Spleen (tissue), 11 donors: ENCODE results near the gene MARCHF7. TPM values are rescaled to one million over a fixed set of nuclear protein-coding genes. Genes with fewer than 3 reads are reported as not detected.
A peak's percentile ranks its signal among the peaks of the same experiment; 100 is the strongest.

Experiments
- DNase-seq: peaks from one replicate; pipeline ENCODE4 v3.0.0-alpha.2; 2020
- H3K27ac ChIP-seq, 8 donors: fragments of 200-600 bp; sonication (generic) in 7 of 8; 1 replicate in 4 of 8; 2 replicates in 4 of 8; pipeline versions ENCODE4 v1.5.0 to v1.8.0; 2016 to 2021; ENCODE audit warnings: inconsistent platforms in 4 of 8, mild to moderate bottlenecking in 4 of 8, moderate library complexity in 1 of 8
- H3K27me3 ChIP-seq, 7 donors: fragments of 200-600 bp; sonication (generic) in 6 of 7; replicated peaks in 1 of 7; 1 replicate in 4 of 7; 2 replicates in 3 of 7; pipeline versions ENCODE4 v1.5.0 to v1.8.0; 2016 to 2021; ENCODE audit warnings: inconsistent platforms in 3 of 7, mild to moderate bottlenecking in 1 of 7
- H3K36me3 ChIP-seq, 6 donors: fragments of 200-600 bp; sonication (generic) in 5 of 6; 1 replicate in 4 of 6; 2 replicates in 2 of 6; pipeline versions ENCODE4 v1.5.0 to v1.8.0; 2016 to 2021; ENCODE audit warnings: inconsistent platforms in 2 of 6
- H3K4me1 ChIP-seq, 6 donors: fragments of 200-600 bp; sonication (generic) in 5 of 6; 1 replicate in 3 of 6; 2 replicates in 3 of 6; pipeline versions ENCODE4 v1.5.0 to v1.8.0; 2016 to 2021; ENCODE audit warnings: inconsistent platforms in 3 of 6
- H3K4me3 ChIP-seq, 8 donors: fragments of 200-600 bp; sonication (generic) in 7 of 8; 1 replicate in 4 of 8; 2 replicates in 4 of 8; pipeline versions ENCODE4 v1.5.0 to v1.8.0; 2016 to 2021; ENCODE audit warnings: inconsistent platforms in 4 of 8, mild to moderate bottlenecking in 4 of 8, moderate library complexity in 2 of 8
- H3K9me3 ChIP-seq, 8 donors: fragments of 200-600 bp; sonication (generic) in 7 of 8; 1 replicate in 4 of 8; 2 replicates in 4 of 8; pipeline versions ENCODE4 v1.5.0 to v1.8.0; 2016 to 2021; ENCODE audit warnings: inconsistent platforms in 4 of 8
- CTCF ChIP-seq, 11 experiments: fragments of 200-600 bp in 7 of 11; fragments of 450-650 bp in 4 of 11; sonication (generic) in 4 of 11; IDR thresholded peaks in 8 of 11; conservative IDR thresholded peaks in 3 of 11; 1 replicate in 7 of 11; 2 replicates in 4 of 11; pipeline versions ENCODE4 v1.4.0 to v1.8.0; 2016 to 2021; ENCODE audit warnings: antibody characterized with exemption in 11 of 11, inconsistent platforms in 4 of 11, mild to moderate bottlenecking in 1 of 11
- POLR2A ChIP-seq, 3 donors: fragments of 450-650 bp; IDR thresholded peaks; one replicate each; pipeline ENCODE4 v1.5.1; 2017; ENCODE audit warnings: antibody characterized with exemption in 3 of 3, mild to moderate bottlenecking in 1 of 3
- POLR2AphosphoS5 ChIP-seq, 3 donors: sonication (generic); formaldehyde crosslinking; IDR thresholded peaks; one replicate each; pipeline ENCODE4 v1.5.1; 2017; ENCODE audit warnings: antibody characterized with exemption in 3 of 3
- WGBS, 5 donors: extraction: QIAGEN DNeasy Blood & Tissue Kit in 3 of 5; methylation state at CpG; one replicate each; pipeline versions ENCODE4 v1.1.5 to v1.1.7; 2013 to 2018; 5-methylcytosine and 5-hydroxymethylcytosine counted together
- intact Hi-C: fragments of 100-400 bp; cut with DNase I; formaldehyde crosslinking; loops from one replicate; pipeline ENCODE4 v1.15.0; 2023; ENCODE audit warnings: low total_unique reads
- polyA plus RNA-seq, 3 donors: library from polyadenylated mRNA; stranded (reverse); fragments of 200-250 nt; gene quantifications; one replicate each; pipeline ENCODE4 v1.2.1, GENCODE V29; 2013
- total RNA-seq, 7 donors: library from RNA; depleted of rRNA in 3 of 7; stranded (reverse); fragments of >200 nt in 3 of 7; fragmentation: NEBNext Ultra II Directional in 4 of 7; extraction: Animal tissue kit (Norgen Biotek cat#: 25700) in 4 of 7; gene quantifications; one replicate each; pipeline versions ENCODE4 v1.1.0 to v1.2.1, GENCODE V29; 2016 to 2021
- donor health status: healthy with polysubstance abuse.
- donor health status: DM: no; HTN: no; CAD: no; lungs with moderate emphysema.
- donor health status: DM: no; HTN: no; CAD: no.
- donor health status: Bipolar disorder and iron deficiency.
- donor health status: healthy.
- donor health status: DM: no; HTN: no; CAD: no.
- donor health status: DM: yes; HTN: yes; CAD: no.

Gene MARCHF7
- total and polyA plus RNA-seq, 10 donors: 27.7 to 146 (median 98.5) TPM

GRCh38 chr2:159680692-159681091, 31.6 kb upstream of the MARCHF7 start:
- Histone ChIP-seq H3K4me3 (no peak overlapping the region), H3K9me3 (no peaks in the 10 kb centered on the region), H3K27me3 (no peaks in the 10 kb centered on the region), H3K4me1 (no peaks in the 10 kb centered on the region), H3K27ac (no peak overlapping the region), H3K36me3 (no peaks in the 10 kb centered on the region)
- DNase-seq: no peak
- intact Hi-C loops: no loop called here
- WGBS, 5 donors: 92 to 96% (median 94%) methylated on average over 2 of the region's 2 CpGs
- TF ChIP-seq POLR2AphosphoS5 (IDR thresholded peaks at IDR 0.05) (no peak), CTCF (IDR thresholded peaks at IDR 0.05 in 8 of 11, conservative IDR thresholded peaks at IDR 0.05 in 3 of 11) (no peak), POLR2A (IDR thresholded peaks at IDR 0.05) (no peak)

- Histone ChIP-seq H3K4me3 (no peak overlapping the region), H3K36me3 (no peaks in the 10 kb centered on the region), H3K27me3 (no peaks in the 10 kb centered on the region), H3K9me3 (no peaks in the 10 kb centered on the region), H3K27ac (no peak overlapping the region), H3K4me1 (no peaks in the 10 kb centered on the region)
- WGBS, 5 donors: 70 to 88% (median 77%) methylated on average over 1 of the region's 1 CpG
- no peak for TF ChIP-seq POLR2AphosphoS5 (IDR thresholded peaks at IDR 0.05)
- no peak for TF ChIP-seq CTCF (IDR thresholded peaks at IDR 0.05 in 8 of 11, conservative IDR thresholded peaks at IDR 0.05 in 3 of 11)
- no peak for TF ChIP-seq POLR2A (IDR thresholded peaks at IDR 0.05)
- DNase-seq: no peak
- intact Hi-C loops: no loop called here
Observed at GRCh38 chr2:159683817-159684216, 28.5 kb upstream of the MARCHF7 start.

- intact Hi-C loops: no loop called here
- no peaks in the 10 kb centered on the region for H3K36me3 ChIP-seq
- no peak for TF ChIP-seq POLR2A (IDR thresholded peaks at IDR 0.05)
- no peak for TF ChIP-seq CTCF (IDR thresholded peaks at IDR 0.05 in 8 of 11, conservative IDR thresholded peaks at IDR 0.05 in 3 of 11)
- no peak for TF ChIP-seq POLR2AphosphoS5 (IDR thresholded peaks at IDR 0.05)
- H3K27ac ChIP-seq: no peak overlapping the region
- no peak for DNase-seq
- no peaks in the 10 kb centered on the region for H3K27me3 ChIP-seq
- no peaks in the 10 kb centered on the region for H3K9me3 ChIP-seq
- peak overlapping the region in 1 of 8 donors; percentile 3 for H3K4me3 ChIP-seq
- no peaks in the 10 kb centered on the region for H3K4me1 ChIP-seq
Observed at GRCh38 chr2:159684796-159685195, 27.5 kb upstream of the MARCHF7 start.

- no peak overlapping the region for H3K27ac ChIP-seq
- peaks cover 0 to 14% (median 0%) of the 10 kb centered on the region in 6 donors for H3K4me1 ChIP-seq
- TF ChIP-seq CTCF (IDR thresholded peaks at IDR 0.05 in 8 of 11, conservative IDR thresholded peaks at IDR 0.05 in 3 of 11): no peak
- no peak for TF ChIP-seq POLR2A (IDR thresholded peaks at IDR 0.05)
- no peak for TF ChIP-seq POLR2AphosphoS5 (IDR thresholded peaks at IDR 0.05)
- no peak overlapping the region for H3K4me3 ChIP-seq
- intact Hi-C loops: no loop called here
- peaks cover 0 to 14% (median 4%) of the 10 kb centered on the region in 8 donors for H3K9me3 ChIP-seq
- H3K36me3 ChIP-seq: peaks cover 0 to 7% (median 0%) of the 10 kb centered on the region in 6 donors
- no peaks in the 10 kb centered on the region for H3K27me3 ChIP-seq
- 68 to 91% (median 83%) methylated on average over 1 of the region's 1 CpG for WGBS, 5 donors
- no peak for DNase-seq
Observed at GRCh38 chr2:159694500-159695040, 17.7 kb upstream of the MARCHF7 start.
